Measurements from ENCODE around the gene ATP11A. TPM values are rescaled to one million over a fixed set of nuclear protein-coding genes. Genes with fewer than 3 reads are reported as not detected.

Gene ATP11A
- total and polyA plus RNA-seq, 7 donors: 3.9 to 48.6 (median 26.4) TPM

GRCh38 chr13:112771877-112772538, 82.2 kb downstream of the ATP11A start:
- intact Hi-C loops (cut with DNase I): no loop called here
- Histone ChIP-seq H3K4me1 (peaks cover 15% of the 10 kb centered on the region), H3K9me3 (no peaks in the 10 kb centered on the region), H3K27me3 (ENCODE audit: insufficient read depth in 3 of 3, low read length in 2 of 3) (no peaks in the 10 kb centered on the region), H3K4me3 (no peak overlapping the region), H3K27ac (no peak overlapping the region), H3K36me3 (ENCODE audit: insufficient read depth in 1 of 2, low read depth in 1 of 2) (no peaks in the 10 kb centered on the region)
- ATAC-seq: no peak
- no peak for TF ChIP-seq CTCF (IDR thresholded peaks at IDR 0.05)
- 94 to 95% (median 95%) methylated on average over 18 of the region's 18 CpGs for WGBS, 3 donors
- no peak for DNase-seq

GRCh38 chr13:112772539-112772909, 82.7 kb downstream of the ATP11A start:
- no peaks in the 10 kb centered on the region for H3K36me3 ChIP-seq (ENCODE audit: insufficient read depth in 1 of 2, low read depth in 1 of 2)
- no peak for DNase-seq
- TF ChIP-seq CTCF (IDR thresholded peaks at IDR 0.05): no peak
- H3K4me3 ChIP-seq: no peak overlapping the region
- intact Hi-C loops (cut with DNase I): no loop called here
- no peak overlapping the region for H3K27ac ChIP-seq
- H3K27me3 ChIP-seq (ENCODE audit: insufficient read depth in 3 of 3, low read length in 2 of 3): no peaks in the 10 kb centered on the region
- WGBS, 3 donors: 92 to 95% (median 93%) methylated on average over 10 of the region's 10 CpGs
- ATAC-seq: peak in 1 of 4 donors; percentile 70
- no peaks in the 10 kb centered on the region for H3K9me3 ChIP-seq
- H3K4me1 ChIP-seq: peaks cover 15% of the 10 kb centered on the region

DNA sequence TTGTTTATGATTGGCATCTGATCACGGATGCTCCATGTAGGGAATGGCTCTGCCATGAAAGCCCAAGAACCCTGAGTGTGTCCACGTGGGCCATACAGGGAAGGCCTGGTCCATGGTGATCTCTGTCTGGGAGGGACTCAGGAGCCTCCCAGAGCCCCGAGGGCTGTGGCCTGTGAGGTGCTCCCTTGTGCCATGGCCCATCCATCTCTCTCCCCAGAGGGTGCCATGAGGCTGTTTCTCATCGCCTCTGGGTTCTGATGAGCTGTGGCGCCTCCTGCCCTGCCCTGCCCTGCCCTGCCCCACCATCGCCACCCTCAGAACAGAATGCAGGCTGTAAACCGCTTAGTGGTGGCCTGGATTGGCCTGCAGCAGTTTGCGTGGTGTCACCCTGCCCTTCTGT, 83.1 kb downstream of the ATP11A start:
- ATAC-seq (peak in 1 of 4 donors; percentile 7), DNase-seq (no peak)
- H3K27ac ChIP-seq: no peak overlapping the region
- intact Hi-C loops (cut with DNase I): no loop called here
- no peaks in the 10 kb centered on the region for H3K36me3 ChIP-seq (ENCODE audit: insufficient read depth in 1 of 2, low read depth in 1 of 2)
- H3K9me3 ChIP-seq: no peaks in the 10 kb centered on the region
- TF ChIP-seq CTCF (IDR thresholded peaks at IDR 0.05): no peak
- no peak overlapping the region for H3K4me3 ChIP-seq
- H3K27me3 ChIP-seq (ENCODE audit: insufficient read depth in 3 of 3, low read length in 2 of 3): no peaks in the 10 kb centered on the region
- 95 to 99% (median 98%) methylated on average over 8 of the region's 8 CpGs for WGBS, 3 donors
- H3K4me1 ChIP-seq: peaks cover 15% of the 10 kb centered on the region

GRCh38 chr13:112773601-112774447, 84.0 kb downstream of the ATP11A start:
- H3K4me1 ChIP-seq: peaks cover 15% of the 10 kb centered on the region
- no peaks in the 10 kb centered on the region for H3K9me3 ChIP-seq
- intact Hi-C loops (cut with DNase I): no loop called here

More at GRCh38 chr13:112773601-112774447, 84.0 kb downstream of the ATP11A start:
- Histone ChIP-seq H3K27me3 (ENCODE audit: insufficient read depth in 3 of 3, low read length in 2 of 3) (no peaks in the 10 kb centered on the region), H3K36me3 (ENCODE audit: insufficient read depth in 1 of 2, low read depth in 1 of 2) (no peaks in the 10 kb centered on the region), H3K27ac (no peak overlapping the region), H3K4me3 (no peak overlapping the region)
- 79 to 84% (median 82%) methylated on average over 25 of the region's 25 CpGs for WGBS, 3 donors
- no peak for TF ChIP-seq CTCF (IDR thresholded peaks at IDR 0.05)
- DNase-seq (no peak), ATAC-seq (peak in 2 of 4 donors; percentile 19 to 35)

All from psoas muscle (tissue), 8 donors.